ENCODE results near the gene SLF2.

- TF ChIP-seq POLR2A (IDR thresholded peaks at IDR 0.05; ENCODE audit: low read depth, low read length) (no peak), TAF1 (IDR thresholded peaks at IDR 0.05; ENCODE audit: low read depth, low read length) (no peak), POLR2AphosphoS5 (IDR thresholded peaks at IDR 0.05; ENCODE audit: low read depth, low read length) (no peak)
Observed at GRCh38 chr10:100981178-100981772, 68.5 kb downstream of the SLF2 start.
